Uterus (tissue), 2 donors: Measurements from ENCODE around the gene CDS2.

Experiments used
- CTCF ChIP-seq, 4 experiments: fragments of 200-600 bp in 2 of 4; fragments of 450-650 bp in 2 of 4; sonication (generic) in 2 of 4; IDR thresholded peaks; one replicate each; pipeline ENCODE4 v1.5.1; 2016 to 2019; ENCODE audit warnings: antibody characterized with exemption in 4 of 4, mild to moderate bottlenecking in 2 of 4, moderate library complexity in 1 of 4
- POLR2A ChIP-seq, 2 donors: fragments of 450-650 bp; IDR thresholded peaks; one replicate each; pipeline ENCODE4 v1.6.1; 2016; ENCODE audit warnings: antibody characterized with exemption in 2 of 2, mild to moderate bottlenecking in 1 of 2, moderate library complexity in 1 of 2

DNA sequence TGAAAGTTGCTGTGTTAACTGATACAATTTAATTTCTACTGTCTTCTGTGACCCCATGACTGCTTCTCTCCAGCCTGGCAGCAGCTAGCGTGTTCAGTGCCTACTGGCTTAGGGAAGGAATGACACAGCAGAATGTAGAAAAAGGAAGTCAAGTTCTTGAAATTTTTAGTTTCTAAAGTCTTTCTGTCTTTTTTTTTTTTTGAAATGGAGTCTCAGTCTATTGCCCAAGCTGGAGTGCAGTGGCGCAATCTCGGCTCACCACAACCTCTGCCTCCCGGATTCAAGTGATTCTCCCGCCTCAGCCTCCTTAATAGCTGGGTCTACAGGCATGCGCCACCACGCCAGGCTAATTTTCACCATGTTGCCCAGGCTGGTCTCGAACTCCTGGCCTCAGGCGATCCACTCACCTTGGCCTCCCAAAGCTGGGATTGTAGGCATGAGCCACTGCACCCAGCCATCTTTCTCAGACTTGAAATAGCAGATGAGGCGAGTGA is 46.4 kb upstream of the CDS2 start:
- TF ChIP-seq POLR2A (IDR thresholded peaks at IDR 0.05) (no peak), CTCF (IDR thresholded peaks at IDR 0.05) (no peak)
